HL-60/S4 treated with retinoic acid at 250 ng/mL for 4 days and 3 days (cell line): ENCODE results near the gene SYNGR1.

Experiments used
- in situ Hi-C: fragments of 300-500 bp; cut with MboI; formaldehyde crosslinking; loops from 2 replicates; pipeline ENCODE4 v1.7.0; 2022; ENCODE audit warnings: low sequenced_read_pairs

Gene SYNGR1

GRCh38 chr22:39368461-39368911 lies 18.7 kb downstream of the SYNGR1 start:
- in situ Hi-C loops: no loop called here

- in situ Hi-C loops: no loop called here
Observed at GRCh38 chr22:39369186-39369585, 19.4 kb downstream of the SYNGR1 start.

- in situ Hi-C loops: no loop called here
Observed at GRCh38 chr22:39369586-39369985, 19.8 kb downstream of the SYNGR1 start.

GRCh38 chr22:39371732-39372131 lies 21.9 kb downstream of the SYNGR1 start:
- in situ Hi-C loops: no loop called here

GRCh38 chr22:39374191-39374590 lies 24.4 kb downstream of the SYNGR1 start:
- in situ Hi-C loops: no loop called here

GRCh38 chr22:39374801-39375200 lies 25.0 kb downstream of the SYNGR1 start:
- in situ Hi-C loops: no loop called here

- in situ Hi-C loops: no loop called here
Observed at GRCh38 chr22:39375646-39376045, 25.9 kb downstream of the SYNGR1 start.

GRCh38 chr22:39379756-39380730 lies 30.3 kb downstream of the SYNGR1 start:
- in situ Hi-C loops: no loop called here

GRCh38 chr22:39381009-39381755 lies 31.4 kb downstream of the SYNGR1 start:
- in situ Hi-C loops: no loop called here

- in situ Hi-C loops: no loop called here
Observed at GRCh38 chr22:39381930-39382329, 32.1 kb downstream of the SYNGR1 start.

- in situ Hi-C loops: no loop called here
Observed at GRCh38 chr22:39382410-39382809, 32.6 kb downstream of the SYNGR1 start.

GRCh38 chr22:39383841-39384625 lies 34.2 kb downstream of the SYNGR1 start:
- in situ Hi-C loops: no loop called here

- in situ Hi-C loops: no loop called here
Observed at GRCh38 chr22:39384750-39385480, 35.1 kb downstream of the SYNGR1 start.

GRCh38 chr22:39388261-39389011 lies 38.6 kb downstream of the SYNGR1 start:
- in situ Hi-C loops: no loop called here

GRCh38 chr22:39389420-39389819 lies 39.6 kb downstream of the SYNGR1 start:
- in situ Hi-C loops: no loop called here

GRCh38 chr22:39392341-39392948 lies 42.7 kb downstream of the SYNGR1 start:
- in situ Hi-C loops: no loop called here

GRCh38 chr22:39395936-39396796 lies 46.4 kb downstream of the SYNGR1 start:
- in situ Hi-C loops: no loop called here

- in situ Hi-C loops: no loop called here
Observed at GRCh38 chr22:39396797-39397195, 47.0 kb downstream of the SYNGR1 start.
